ENCODE data around the gene POMGNT1.
"Not testable (repeated sequence)": the region's sequence is repeated elsewhere in the genome, so short reads cannot be mapped to it uniquely, and the experiment has no call there.

- TF ChIP-seq ESRRA (IDR thresholded peaks at IDR 0.05; ENCODE audit: borderline replicate concordance, low read length); PBX3 (IDR thresholded peaks at IDR 0.05); CBX8 (IDR thresholded peaks at IDR 0.05); POLR2A (IDR thresholded peaks at IDR 0.05; ENCODE audit: low read length); CTCF (IDR thresholded peaks at IDR 0.05); CHD2 (IDR thresholded peaks at IDR 0.05; ENCODE audit: low read length, partially characterized antibody); SREBF2 (IDR thresholded peaks at IDR 0.05); KDM1A (IDR thresholded peaks at IDR 0.05; ENCODE audit: low read depth); RAD21 (conservative IDR thresholded peaks at IDR 0.05 in 1 of 2, IDR thresholded peaks at IDR 0.05 in 1 of 2); SMC3 (IDR thresholded peaks at IDR 0.05): not testable (repeated sequence)
These were observed 45.6 kb upstream of the POMGNT1 start for GRCh38 chr1:46243831-46244230.
